TTC549 (cell line): Measurements from ENCODE around the gene ZNF598.

Experiments used
- FAIRE-seq: peaks from 2 replicates; lab custom pipeline; 2012; peaks lifted over from hg19 to GRCh38; lab: Jason Lieb, UNC

ZNF598 gene

GRCh38 chr16:2009791-2010510 lies at the start of gene ZNF598:
TSS of gene ZNF598 (minus strand) at chr16:2009821.
- FAIRE-seq, result no peak

GRCh38 chr16:2058872-2059271 lies 49.3 kb upstream of the ZNF598 start:
- FAIRE-seq, result no peak

GRCh38 chr16:2058420-2058819 lies 48.8 kb upstream of the ZNF598 start:
- FAIRE-seq, result no peak

GRCh38 chr16:2057438-2057837 lies 47.8 kb upstream of the ZNF598 start:
- FAIRE-seq, result no peak

GRCh38 chr16:2056681-2057407 lies 47.2 kb upstream of the ZNF598 start:
- no peak for FAIRE-seq

- FAIRE-seq, result no peak
Measured at GRCh38 chr16:2056077-2056476, 46.5 kb upstream of the ZNF598 start.

- FAIRE-seq, result no peak
Measured at GRCh38 chr16:2054543-2055245, 45.1 kb upstream of the ZNF598 start.

- FAIRE-seq, result no peak
Measured at GRCh38 chr16:2053897-2054296, 44.3 kb upstream of the ZNF598 start.

GRCh38 chr16:2053211-2053610 lies 43.6 kb upstream of the ZNF598 start:
- no peak for FAIRE-seq

GRCh38 chr16:2048116-2048543 lies 38.5 kb upstream of the ZNF598 start:
- FAIRE-seq, result no peak

GRCh38 chr16:2047330-2048115 lies 37.9 kb upstream of the ZNF598 start, which contains the start of the genes NTHL1 and TSC2:
TSS of gene NTHL1 (minus strand) at chr16:2047834. CDS start at chr16:2047823, 11 bp downstream.
TSS of gene TSC2 (plus strand) at chr16:2047985. CDS start at chr16:2048616, 631 bp downstream.
- no peak for FAIRE-seq

- no peak for FAIRE-seq
Measured at GRCh38 chr16:2046893-2047329, 37.3 kb upstream of the ZNF598 start.

GRCh38 chr16:2045965-2046892 lies 36.6 kb upstream of the ZNF598 start:
- FAIRE-seq, result no peak

GRCh38 chr16:2044541-2044940 lies 34.9 kb upstream of the ZNF598 start:
- FAIRE-seq, result no peak

- no peak for FAIRE-seq
Measured at GRCh38 chr16:2043667-2044451, 34.2 kb upstream of the ZNF598 start.

GRCh38 chr16:2042986-2043666 lies 33.5 kb upstream of the ZNF598 start:
- no peak for FAIRE-seq

GRCh38 chr16:2042171-2042985 lies 32.8 kb upstream of the ZNF598 start:
- FAIRE-seq, result no peak

- no peak for FAIRE-seq
Measured at GRCh38 chr16:2040787-2041522, 31.3 kb upstream of the ZNF598 start.
